ENCODE measurements around the gene HGS.
"Not testable (repeated sequence)": the region's sequence is repeated elsewhere in the genome, so short reads cannot be mapped to it uniquely, and the experiment has no call there.

The HGS gene

DNA sequence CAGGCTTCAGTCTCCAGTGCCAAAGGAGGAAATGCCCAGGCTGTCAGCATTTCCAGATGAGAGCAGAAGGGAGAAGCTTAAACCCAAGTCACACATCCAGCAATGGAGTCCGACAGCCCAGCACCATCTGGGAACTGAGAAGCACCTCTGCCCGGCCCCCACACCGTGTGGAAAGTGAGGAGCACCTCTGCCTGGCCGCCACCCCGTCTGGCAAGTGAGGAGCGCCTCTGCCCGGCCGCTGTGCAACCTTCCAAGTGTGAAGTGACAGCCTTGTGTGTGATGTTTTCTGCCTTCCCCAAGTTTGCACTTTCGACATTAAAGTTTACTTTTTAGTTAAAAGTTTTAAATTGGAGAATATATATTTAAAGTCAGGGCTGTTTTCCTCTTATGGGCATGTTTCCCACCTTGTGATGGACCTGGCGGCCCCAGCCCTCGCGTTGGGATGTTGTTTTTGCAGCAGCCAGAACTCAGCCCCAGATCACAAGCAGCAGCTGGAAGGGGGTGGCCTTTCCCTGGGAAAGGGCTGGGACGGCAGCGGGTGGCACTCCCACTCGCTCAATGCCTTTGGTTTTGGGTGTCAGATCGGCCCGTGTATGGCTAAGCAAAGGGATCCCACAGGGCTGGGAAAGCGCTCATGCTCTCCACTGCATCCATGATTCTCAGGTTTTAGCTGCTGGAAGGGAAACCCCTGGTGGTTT is 10.1 kb upstream of the HGS start:
- Histone ChIP-seq H3K27me3 (replicated peaks; ENCODE audit: control insufficient read depth, insufficient read depth, low read length) (no peaks in the 10 kb centered on the region), H3K4me3 (replicated peaks; ENCODE audit: low read depth, low read length) (no peak overlapping the region), H3K36me3 (ENCODE audit: control insufficient read depth, insufficient read depth, low read length) (peaks cover 33% of the 10 kb centered on the region)
- no peak for DNase-seq (ENCODE audit: extremely low read depth, insufficient read length)
- TF ChIP-seq, protein P1, sequence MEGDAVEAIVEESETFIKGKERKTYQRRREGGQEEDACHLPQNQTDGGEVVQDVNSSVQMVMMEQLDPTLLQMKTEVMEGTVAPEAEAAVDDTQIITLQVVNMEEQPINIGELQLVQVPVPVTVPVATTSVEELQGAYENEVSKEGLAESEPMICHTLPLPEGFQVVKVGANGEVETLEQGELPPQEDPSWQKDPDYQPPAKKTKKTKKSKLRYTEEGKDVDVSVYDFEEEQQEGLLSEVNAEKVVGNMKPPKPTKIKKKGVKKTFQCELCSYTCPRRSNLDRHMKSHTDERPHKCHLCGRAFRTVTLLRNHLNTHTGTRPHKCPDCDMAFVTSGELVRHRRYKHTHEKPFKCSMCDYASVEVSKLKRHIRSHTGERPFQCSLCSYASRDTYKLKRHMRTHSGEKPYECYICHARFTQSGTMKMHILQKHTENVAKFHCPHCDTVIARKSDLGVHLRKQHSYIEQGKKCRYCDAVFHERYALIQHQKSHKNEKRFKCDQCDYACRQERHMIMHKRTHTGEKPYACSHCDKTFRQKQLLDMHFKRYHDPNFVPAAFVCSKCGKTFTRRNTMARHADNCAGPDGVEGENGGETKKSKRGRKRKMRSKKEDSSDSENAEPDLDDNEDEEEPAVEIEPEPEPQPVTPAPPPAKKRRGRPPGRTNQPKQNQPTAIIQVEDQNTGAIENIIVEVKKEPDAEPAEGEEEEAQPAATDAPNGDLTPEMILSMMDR (IDR thresholded peaks at IDR 0.05; ENCODE audit: insufficient read depth, low read length, poor library complexity, severe bottlenecking), result no peak

GRCh38 chr17:81675515-81676221 is 8.1 kb upstream of the HGS start:
- TF ChIP-seq, protein P1 (IDR thresholded peaks at IDR 0.05; ENCODE audit: insufficient read depth, low read length, poor library complexity, severe bottlenecking), result peak; percentile 44
- peaks cover 25% of the 10 kb centered on the region for H3K36me3 ChIP-seq (ENCODE audit: control insufficient read depth, insufficient read depth, low read length)
- H3K27me3 ChIP-seq (replicated peaks; ENCODE audit: control insufficient read depth, insufficient read depth, low read length); H3K4me3 ChIP-seq (replicated peaks; ENCODE audit: low read depth, low read length); DNase-seq (ENCODE audit: extremely low read depth, insufficient read length): not testable (repeated sequence)

DNA sequence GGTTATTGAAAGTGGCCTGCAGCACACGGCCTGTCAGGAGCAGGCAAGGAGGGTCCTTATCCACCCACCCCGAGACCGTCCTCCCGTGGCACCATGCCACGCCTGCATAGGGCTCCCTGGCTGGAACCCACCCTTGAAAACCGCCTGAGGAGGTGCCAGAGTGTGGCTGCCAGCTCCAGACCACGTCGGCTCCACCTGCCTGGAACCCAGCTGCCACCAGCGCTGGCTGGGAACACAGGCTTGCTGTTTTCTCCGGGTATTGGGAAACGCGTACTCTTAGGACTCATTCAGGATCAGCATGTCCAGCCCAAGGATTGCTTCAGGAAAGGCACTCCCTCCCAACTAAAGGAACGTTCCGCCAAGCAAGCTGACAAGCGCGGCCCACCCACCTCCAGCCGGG is 6.9 kb upstream of the HGS start:
- no peaks in the 10 kb centered on the region for H3K27me3 ChIP-seq (replicated peaks; ENCODE audit: control insufficient read depth, insufficient read depth, low read length)
- peaks cover 18% of the 10 kb centered on the region for H3K36me3 ChIP-seq (ENCODE audit: control insufficient read depth, insufficient read depth, low read length)
- DNase-seq (ENCODE audit: extremely low read depth, insufficient read length), result no peak
- no peak overlapping the region for H3K4me3 ChIP-seq (replicated peaks; ENCODE audit: low read depth, low read length)
- TF ChIP-seq, protein P1 (IDR thresholded peaks at IDR 0.05; ENCODE audit: insufficient read depth, low read length, poor library complexity, severe bottlenecking), result no peak

GRCh38 chr17:81680150-81680549 is 3.7 kb upstream of the HGS start:
- Histone ChIP-seq H3K4me3 (replicated peaks; ENCODE audit: low read depth, low read length) (no peak overlapping the region), H3K36me3 (ENCODE audit: control insufficient read depth, insufficient read depth, low read length) (no peaks in the 10 kb centered on the region; the same call in 1 of the 2 replicates), H3K27me3 (replicated peaks; ENCODE audit: control insufficient read depth, insufficient read depth, low read length) (no peaks in the 10 kb centered on the region)
- TF ChIP-seq, protein P1 (IDR thresholded peaks at IDR 0.05; ENCODE audit: insufficient read depth, low read length, poor library complexity, severe bottlenecking), result no peak
- DNase-seq (ENCODE audit: extremely low read depth, insufficient read length), result no peak

- TF ChIP-seq, protein P1 (IDR thresholded peaks at IDR 0.05; ENCODE audit: insufficient read depth, low read length, poor library complexity, severe bottlenecking), result no peak
- Histone ChIP-seq H3K4me3 (replicated peaks; ENCODE audit: low read depth, low read length) (no peak overlapping the region), H3K27me3 (replicated peaks; ENCODE audit: control insufficient read depth, insufficient read depth, low read length) (no peaks in the 10 kb centered on the region), H3K36me3 (ENCODE audit: control insufficient read depth, insufficient read depth, low read length) (peaks cover 12% of the 10 kb centered on the region)
- no peak for DNase-seq (ENCODE audit: extremely low read depth, insufficient read length)
Observed at GRCh38 chr17:81681672-81682071, 2.1 kb upstream of the HGS start.
